HK-2 (cell line): ENCODE data around the gene IFRD2.
"Not testable (repeated sequence)": the region's sequence is repeated elsewhere in the genome, so short reads cannot be mapped to it uniquely, and the experiment has no call there.

ENCODE experiments used
- DNase-seq: peaks from one replicate; pipeline ENCODE4 v3.0.0-alpha.2; 2018; ENCODE audit not compliant: unreplicated experiment

The IFRD2 gene

GRCh38 chr3:50286322-50287227, 5.7 kb downstream of the IFRD2 start:
- no peak for DNase-seq

GRCh38 chr3:50284121-50284520, 8.1 kb downstream of the IFRD2 start:
- not testable (repeated sequence) for DNase-seq

- DNase-seq = no peak
Observed at GRCh38 chr3:50279255-50280016, 12.8 kb downstream of the IFRD2 start.

- DNase-seq = no peak
Observed at GRCh38 chr3:50278880-50279224, 13.4 kb downstream of the IFRD2 start, which contains the start of gene LSMEM2. Gene LSMEM2, plus strand, starts transcription at chr3:50279087. Its CDS starts 27 bp downstream, at chr3:50279114.

GRCh38 chr3:50278123-50278879, 13.9 kb downstream of the IFRD2 start:
- no peak for DNase-seq

GRCh38 chr3:50276762-50277101, 15.5 kb downstream of the IFRD2 start:
- DNase-seq = no peak

- no peak for DNase-seq
Observed at GRCh38 chr3:50275996-50276761, 16.1 kb downstream of the IFRD2 start.

- no peak for DNase-seq
Observed at GRCh38 chr3:50275141-50275995, 16.9 kb downstream of the IFRD2 start.

GRCh38 chr3:50274371-50275104, 17.7 kb downstream of the IFRD2 start:
- DNase-seq = no peak

- no peak for DNase-seq
Observed at GRCh38 chr3:50273689-50274065, 18.6 kb downstream of the IFRD2 start.

GRCh38 chr3:50272911-50273688, 19.1 kb downstream of the IFRD2 start:
- DNase-seq = peak; percentile 88

- not testable (repeated sequence) for DNase-seq
Observed at GRCh38 chr3:50272538-50272910, 19.7 kb downstream of the IFRD2 start.

- no peak for DNase-seq
Observed at GRCh38 chr3:50271314-50271936, 20.8 kb downstream of the IFRD2 start.

GRCh38 chr3:50270422-50271224, 21.6 kb downstream of the IFRD2 start:
- DNase-seq = no peak

GRCh38 chr3:50269977-50270413, 22.2 kb downstream of the IFRD2 start:
- DNase-seq = no peak

- no peak for DNase-seq
Observed at GRCh38 chr3:50269460-50269859, 22.8 kb downstream of the IFRD2 start.

- peak; percentile 64 for DNase-seq
Observed at GRCh38 chr3:50268703-50269451, 23.4 kb downstream of the IFRD2 start, which contains the start of gene SEMA3B. Gene SEMA3B, plus strand, starts transcription at chr3:50269147. Its CDS starts 94 bp downstream, at chr3:50269241.
